ENCODE measurements around the gene IQCH.

The IQCH gene

GRCh38 chr15:67508407-67508806 is 253.8 kb downstream of the IQCH start:
- no peak for FAIRE-seq

GRCh38 chr15:67509918-67510317 is 255.3 kb downstream of the IQCH start:
- no peak for FAIRE-seq

GRCh38 chr15:67510597-67511190 is 256.1 kb downstream of the IQCH start:
- no peak for FAIRE-seq

- FAIRE-seq, result no peak
Observed at GRCh38 chr15:67511606-67512005, 257.0 kb downstream of the IQCH start.

- FAIRE-seq, result no peak
Observed at GRCh38 chr15:67512140-67512539, 257.6 kb downstream of the IQCH start.

GRCh38 chr15:67512933-67513714 is 258.5 kb downstream of the IQCH start:
- FAIRE-seq, result no peak

GRCh38 chr15:67515090-67515489 is 260.5 kb downstream of the IQCH start:
- FAIRE-seq, result no peak

- no peak for FAIRE-seq
Observed at GRCh38 chr15:67515557-67515956, 261.0 kb downstream of the IQCH start.

GRCh38 chr15:67520321-67521028 is 265.9 kb downstream of the IQCH start:
- FAIRE-seq, result no peak

GRCh38 chr15:67521029-67521782 is 266.6 kb downstream of the IQCH start, which contains the start of gene C15orf61:
Gene C15orf61 (plus strand): TSS chr15:67521131. CDS start chr15:67521249, 118 bp downstream.
- no peak for FAIRE-seq

GRCh38 chr15:67521783-67522568 is 267.4 kb downstream of the IQCH start:
- FAIRE-seq, result peak; percentile 53

- FAIRE-seq, result no peak
Observed at GRCh38 chr15:67523330-67523729, 268.7 kb downstream of the IQCH start.

GRCh38 chr15:67524235-67524634 is 269.6 kb downstream of the IQCH start:
- peak; percentile 53 for FAIRE-seq

GRCh38 chr15:67528513-67528912 is 273.9 kb downstream of the IQCH start:
- no peak for FAIRE-seq

- FAIRE-seq, result no peak
Observed at GRCh38 chr15:67531379-67531914, 276.9 kb downstream of the IQCH start.

GRCh38 chr15:67533873-67534272 is 279.3 kb downstream of the IQCH start:
- no peak for FAIRE-seq

- FAIRE-seq, result no peak
Observed at GRCh38 chr15:67534360-67534759, 279.8 kb downstream of the IQCH start.

GRCh38 chr15:67537771-67538170 is 283.2 kb downstream of the IQCH start:
- FAIRE-seq, result no peak

GRCh38 chr15:67542420-67543347 is 288.1 kb downstream of the IQCH start, which contains the start of gene MAP2K5:
Gene MAP2K5 (plus strand): TSS chr15:67542703. CDS start chr15:67543336, 633 bp downstream.
- no peak for FAIRE-seq

- no peak for FAIRE-seq
Observed at GRCh38 chr15:67543348-67543718, 288.7 kb downstream of the IQCH start.

GRCh38 chr15:67544475-67544874 is 289.9 kb downstream of the IQCH start:
- FAIRE-seq, result no peak
